ENCODE data around the gene DNAJB4. TPM values are rescaled to one million over a fixed set of nuclear protein-coding genes. Genes with fewer than 3 reads are reported as not detected.

The DNAJB4 gene
- total and polyA plus RNA-seq, 3 donors from 2014 or later = 21.1 to 33.4 (median 24.7) TPM

DNA sequence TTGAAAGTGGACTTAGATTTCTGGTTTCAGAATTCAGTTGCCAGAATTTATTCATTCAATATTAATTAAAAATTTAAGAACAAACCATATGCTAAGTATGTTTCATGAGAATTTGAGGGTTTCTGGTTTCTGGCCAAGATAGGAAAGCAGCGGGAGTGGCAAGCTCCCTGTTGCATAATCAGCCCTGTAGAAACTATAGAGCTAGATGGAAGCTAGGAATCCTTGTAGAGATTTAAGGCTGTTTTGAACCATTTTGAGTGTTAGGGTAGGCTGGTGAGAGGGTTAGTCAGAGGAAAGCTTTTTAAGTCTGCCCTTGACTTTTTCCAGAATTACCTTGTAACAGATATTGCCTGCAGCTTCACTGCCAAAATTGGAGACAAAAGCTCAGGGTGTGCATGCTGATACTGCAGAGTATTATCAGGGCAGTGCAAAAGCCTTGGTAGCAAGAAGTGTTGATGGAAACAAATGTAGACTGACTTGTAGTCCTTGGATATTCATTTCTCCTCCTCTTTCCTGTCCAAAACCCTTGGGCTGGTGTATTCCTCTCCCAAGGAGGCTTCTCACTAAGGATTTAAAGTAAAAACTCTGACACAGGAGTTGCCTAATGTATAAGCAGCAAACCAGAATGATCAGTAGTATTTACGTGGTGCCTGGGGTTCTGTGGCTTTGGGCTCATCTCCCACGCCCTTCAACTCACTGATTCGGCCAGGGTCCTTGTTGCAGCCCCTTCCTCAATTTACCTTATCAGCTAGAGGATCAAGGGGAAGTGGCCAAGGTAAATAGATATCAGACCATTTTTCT lies 28.5 kb downstream of the DNAJB4 start:
- no peak for DNase-seq
- WGBS, 2 donors = 70 to 86% methylated on average over 4 of the region's 4 CpGs

DNA sequence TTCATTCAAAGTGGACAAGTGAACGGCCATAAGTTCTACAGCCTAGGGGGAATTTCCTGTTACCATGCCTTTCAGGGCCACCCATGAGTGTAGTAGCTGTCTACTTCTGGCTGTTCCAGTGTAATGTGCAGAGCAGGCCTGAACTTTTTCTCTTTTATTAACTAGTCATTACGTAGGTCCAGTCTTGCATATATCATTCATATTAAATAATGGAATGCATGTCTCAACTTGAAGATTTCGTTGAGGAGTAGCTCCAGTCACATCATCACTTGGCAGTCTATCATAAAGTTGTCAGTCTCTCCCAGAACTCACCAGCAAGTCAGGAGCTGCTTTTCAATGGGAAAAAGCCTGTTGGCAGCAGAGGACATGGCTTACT lies 29.0 kb downstream of the DNAJB4 start:
- H3K27ac ChIP-seq = no peak overlapping the region
- WGBS, 2 donors = 79 to 85% methylated on average over 3 of the region's 3 CpGs
- no peaks in the 10 kb centered on the region for H3K4me1 ChIP-seq
- TF ChIP-seq, protein P1, sequence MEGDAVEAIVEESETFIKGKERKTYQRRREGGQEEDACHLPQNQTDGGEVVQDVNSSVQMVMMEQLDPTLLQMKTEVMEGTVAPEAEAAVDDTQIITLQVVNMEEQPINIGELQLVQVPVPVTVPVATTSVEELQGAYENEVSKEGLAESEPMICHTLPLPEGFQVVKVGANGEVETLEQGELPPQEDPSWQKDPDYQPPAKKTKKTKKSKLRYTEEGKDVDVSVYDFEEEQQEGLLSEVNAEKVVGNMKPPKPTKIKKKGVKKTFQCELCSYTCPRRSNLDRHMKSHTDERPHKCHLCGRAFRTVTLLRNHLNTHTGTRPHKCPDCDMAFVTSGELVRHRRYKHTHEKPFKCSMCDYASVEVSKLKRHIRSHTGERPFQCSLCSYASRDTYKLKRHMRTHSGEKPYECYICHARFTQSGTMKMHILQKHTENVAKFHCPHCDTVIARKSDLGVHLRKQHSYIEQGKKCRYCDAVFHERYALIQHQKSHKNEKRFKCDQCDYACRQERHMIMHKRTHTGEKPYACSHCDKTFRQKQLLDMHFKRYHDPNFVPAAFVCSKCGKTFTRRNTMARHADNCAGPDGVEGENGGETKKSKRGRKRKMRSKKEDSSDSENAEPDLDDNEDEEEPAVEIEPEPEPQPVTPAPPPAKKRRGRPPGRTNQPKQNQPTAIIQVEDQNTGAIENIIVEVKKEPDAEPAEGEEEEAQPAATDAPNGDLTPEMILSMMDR (IDR thresholded peaks at IDR 0.05) = no peak
- no peak for TF ChIP-seq POLR2A (IDR thresholded peaks at IDR 0.05)
- no peaks in the 10 kb centered on the region for H3K9me3 ChIP-seq
- H3K4me3 ChIP-seq = no peak overlapping the region
- H3K36me3 ChIP-seq (ENCODE audit: low read depth, missing control alignments) = no peaks in the 10 kb centered on the region
- intact Hi-C loops (cut with DNase I; ENCODE audit: low total_unique reads) = no loop called here
- no peaks in the 10 kb centered on the region for H3K27me3 ChIP-seq
- no peak for DNase-seq

More for the DNA sequence above, 28.5 kb downstream of the DNAJB4 start:
- Histone ChIP-seq H3K4me3 (no peak overlapping the region), H3K27ac (no peak overlapping the region), H3K36me3 (ENCODE audit: low read depth, missing control alignments) (no peaks in the 10 kb centered on the region), H3K27me3 (no peaks in the 10 kb centered on the region), H3K9me3 (no peaks in the 10 kb centered on the region), H3K4me1 (no peaks in the 10 kb centered on the region)
- TF ChIP-seq, protein P1 (IDR thresholded peaks at IDR 0.05) = no peak
- intact Hi-C loops (cut with DNase I; ENCODE audit: low total_unique reads) = no loop called here

DNA sequence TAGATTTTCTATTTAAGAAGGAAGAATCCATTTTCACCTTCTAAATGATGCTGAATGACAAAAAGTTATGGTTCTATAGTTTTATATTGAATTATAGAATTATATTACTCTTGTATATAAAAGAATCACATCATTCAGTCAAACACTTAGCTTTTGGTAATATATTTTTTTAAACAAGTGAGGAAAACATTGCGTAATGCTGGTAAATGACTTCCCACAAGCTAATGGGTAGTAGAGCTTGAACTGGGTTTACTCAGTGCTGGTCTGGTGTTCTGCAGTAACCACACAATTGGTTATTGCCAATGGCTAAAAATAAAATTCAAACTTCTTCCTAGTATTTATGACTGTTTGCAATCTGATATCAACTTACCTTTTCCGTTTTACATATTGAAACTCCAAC lies 30.4 kb downstream of the DNAJB4 start:
- intact Hi-C loops (cut with DNase I; ENCODE audit: low total_unique reads) = no loop called here
- Histone ChIP-seq H3K36me3 (ENCODE audit: low read depth, missing control alignments) (no peaks in the 10 kb centered on the region), H3K27me3 (no peaks in the 10 kb centered on the region), H3K27ac (no peak overlapping the region), H3K4me3 (no peak overlapping the region), H3K4me1 (no peaks in the 10 kb centered on the region), H3K9me3 (no peaks in the 10 kb centered on the region)
- WGBS, 2 donors = 93 to 95% methylated on average over 2 of the region's 2 CpGs
- no peak for TF ChIP-seq POLR2A (IDR thresholded peaks at IDR 0.05)
- TF ChIP-seq, protein P1 (IDR thresholded peaks at IDR 0.05) = no peak
- DNase-seq = no peak

DNA sequence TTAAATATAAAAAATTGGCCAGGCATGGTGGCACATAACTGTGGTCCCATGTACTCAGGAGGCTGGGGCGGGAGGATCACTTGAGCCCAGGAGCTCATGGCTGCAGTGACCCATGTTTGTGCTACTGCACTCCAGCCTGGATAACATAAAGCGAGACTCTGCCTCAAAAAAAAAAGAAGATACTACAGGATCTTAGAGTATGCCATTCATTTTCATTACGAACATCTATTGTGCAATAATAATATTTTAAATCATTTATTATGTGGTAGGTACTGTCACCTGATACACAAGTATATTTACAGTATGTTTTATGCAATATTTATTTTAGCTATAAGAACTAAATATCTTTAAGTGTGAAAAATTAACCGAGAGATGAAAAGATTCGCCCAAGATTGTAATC lies 31.7 kb downstream of the DNAJB4 start:
- WGBS, 2 donors = 77 to 78% methylated on average over 5 of the region's 5 CpGs
- no peak overlapping the region for H3K27ac ChIP-seq
- no peaks in the 10 kb centered on the region for H3K36me3 ChIP-seq (ENCODE audit: low read depth, missing control alignments)
- no peak overlapping the region for H3K4me3 ChIP-seq
- no peak for DNase-seq
- no peak for TF ChIP-seq POLR2A (IDR thresholded peaks at IDR 0.05)
- H3K9me3 ChIP-seq = no peaks in the 10 kb centered on the region
- no peaks in the 10 kb centered on the region for H3K4me1 ChIP-seq
- intact Hi-C loops (cut with DNase I; ENCODE audit: low total_unique reads) = no loop called here
- no peaks in the 10 kb centered on the region for H3K27me3 ChIP-seq

DNA sequence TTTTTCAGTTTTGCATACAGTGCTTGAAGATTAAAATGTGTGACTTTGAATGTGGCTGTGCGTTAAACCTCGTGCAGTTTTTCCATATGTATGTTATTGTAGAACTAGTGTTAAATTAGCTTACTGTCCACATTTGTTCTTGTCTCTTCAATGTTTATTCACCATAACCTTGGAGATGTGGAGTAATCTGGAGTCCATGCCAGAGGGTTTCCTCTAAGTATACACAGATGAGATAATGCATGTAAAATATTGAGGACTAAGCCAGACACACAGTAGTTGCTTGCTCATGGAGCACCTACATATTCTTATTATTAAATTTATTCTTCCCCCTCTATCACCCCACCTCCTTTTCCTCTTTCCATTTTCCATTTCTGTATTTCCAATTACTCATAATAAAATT lies 33.3 kb downstream of the DNAJB4 start:
- WGBS, 2 donors = 76 to 80% methylated on average over 2 of the region's 2 CpGs
- H3K36me3 ChIP-seq (ENCODE audit: low read depth, missing control alignments) = no peaks in the 10 kb centered on the region
- intact Hi-C loops (cut with DNase I; ENCODE audit: low total_unique reads) = no loop called here

More for the DNA sequence above, 33.3 kb downstream of the DNAJB4 start:
- Histone ChIP-seq H3K27me3 (no peaks in the 10 kb centered on the region), H3K27ac (no peak overlapping the region), H3K9me3 (no peaks in the 10 kb centered on the region), H3K4me3 (no peak overlapping the region), H3K4me1 (no peaks in the 10 kb centered on the region)
- DNase-seq = no peak
- no peak for TF ChIP-seq POLR2A (IDR thresholded peaks at IDR 0.05)
- TF ChIP-seq, protein P1 (IDR thresholded peaks at IDR 0.05) = no peak

Measured in testis (tissue), 3 donors.